Tibial nerve (tissue), 4 donors: ENCODE data around the gene SEMA3E.

ENCODE experiments used
- CTCF ChIP-seq, 5 experiments: fragments of 200-600 bp in 3 of 5; fragments of 450-650 bp in 2 of 5; sonication (generic) in 3 of 5; IDR thresholded peaks; one replicate each; pipeline ENCODE4 v1.5.1; 2016 to 2019; ENCODE audit warnings: antibody characterized with exemption in 5 of 5, mild to moderate bottlenecking in 3 of 5, moderate library complexity in 2 of 5
- EP300 ChIP-seq, 2 donors: sonication (generic); formaldehyde crosslinking; IDR thresholded peaks; one replicate each; pipeline ENCODE4 v1.6.1; 2017; ENCODE audit warnings: antibody characterized with exemption in 2 of 2, mild to moderate bottlenecking in 1 of 2
- POLR2A ChIP-seq, 2 donors: fragments of 450-650 bp; IDR thresholded peaks; one replicate each; pipeline ENCODE4 v1.6.1; 2017; ENCODE audit warnings: antibody characterized with exemption in 2 of 2, mild to moderate bottlenecking in 2 of 2, moderate library complexity in 2 of 2

DNA sequence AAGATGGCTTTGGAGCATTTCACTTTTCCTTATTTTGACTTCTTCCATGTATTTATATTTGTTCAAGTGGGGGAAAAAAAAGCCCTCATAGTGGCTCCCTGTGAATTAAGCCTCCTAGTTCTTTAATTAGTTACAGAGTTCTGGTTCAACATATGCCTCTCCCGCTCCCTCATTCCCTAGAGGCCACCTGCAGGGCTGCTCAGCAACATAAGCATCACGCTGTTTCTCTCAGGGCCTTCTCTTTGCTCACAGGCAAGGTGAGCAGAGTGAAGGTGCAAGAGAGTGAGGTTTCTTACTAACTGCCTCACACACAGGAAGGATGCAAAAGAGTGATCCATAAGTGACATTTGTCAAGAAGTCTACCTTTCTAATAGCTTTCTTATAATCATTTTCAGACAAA lies 196.7 kb downstream of the SEMA3E start:
- no peak for TF ChIP-seq CTCF (IDR thresholded peaks at IDR 0.05)
- no peak for TF ChIP-seq POLR2A (IDR thresholded peaks at IDR 0.05)
- TF ChIP-seq EP300 (IDR thresholded peaks at IDR 0.05): no peak
